Mucosa of descending colon (tissue), 3 donors: ENCODE measurements around the gene TTLL8. TPM values are rescaled to one million over a fixed set of nuclear protein-coding genes. Genes with fewer than 3 reads are reported as not detected.

ENCODE experiments used
- ATAC-seq: fragments of 200-7000 bp; cut with Tn5 transposase; one replicate; pipeline ENCODE4 v1.9.1; 2020; ENCODE audit warnings: mild to moderate bottlenecking, moderate library complexity
- DNase-seq, 3 donors: peaks; one replicate each; pipeline ENCODE4 v3.0.0-alpha.2; 2020
- H3K36me3 ChIP-seq: fragments of 200-600 bp; one replicate; pipeline ENCODE4 v1.8.0; 2021; ENCODE audit warnings: low read depth, mild to moderate bottlenecking
- H3K4me1 ChIP-seq: fragments of 200-600 bp; one replicate; pipeline ENCODE4 v1.8.0; 2021; ENCODE audit warnings: low read depth, mild to moderate bottlenecking
- H3K4me3 ChIP-seq: fragments of 200-600 bp; one replicate; pipeline ENCODE4 v1.8.0; 2021; ENCODE audit warnings: mild to moderate bottlenecking
- H3K9me3 ChIP-seq: fragments of 200-600 bp; one replicate; pipeline ENCODE4 v1.8.0; 2021; ENCODE audit warnings: mild to moderate bottlenecking
- CTCF ChIP-seq: fragments of 200-600 bp; IDR thresholded peaks from one replicate; pipeline ENCODE4 v1.8.0; 2022; ENCODE audit warnings: antibody characterized with exemption, mild to moderate bottlenecking
- intact Hi-C, 2 donors: fragments of 100-400 bp; cut with DNase I in 1 of 2; cut with micrococcal nuclease in 1 of 2; formaldehyde crosslinking; loops; one replicate each; pipeline versions ENCODE4 v1.11.0 to v1.11.1; 2022; cut with DNase I, micrococcal nuclease
- total RNA-seq, 3 donors: library from RNA; stranded (reverse); fragmentation: NEBNext Ultra II Directional in 2 of 3; extraction: Animal tissue kit (Norgen Biotek cat#: 25700) in 2 of 3; gene quantifications; one replicate each; pipeline versions ENCODE4 v1.2.1 to v1.2.4, GENCODE V29; 2021 to 2023
- donor health status: DM: no; HTN: no; CAD: no; lungs with moderate emphysema.
- donor health status: DM: no; HTN: no; CAD: no.
- donor health status: DM: no; HTN: yes; CAD: no.

Gene TTLL8
- total RNA-seq, 3 donors from 2014 or later, result not detected

GRCh38 chr22:49975543-49976389, 82.3 kb downstream of the TTLL8 start:
- peak; percentile 13 for ATAC-seq
- H3K4me3 ChIP-seq, result no peak overlapping the region

DNA sequence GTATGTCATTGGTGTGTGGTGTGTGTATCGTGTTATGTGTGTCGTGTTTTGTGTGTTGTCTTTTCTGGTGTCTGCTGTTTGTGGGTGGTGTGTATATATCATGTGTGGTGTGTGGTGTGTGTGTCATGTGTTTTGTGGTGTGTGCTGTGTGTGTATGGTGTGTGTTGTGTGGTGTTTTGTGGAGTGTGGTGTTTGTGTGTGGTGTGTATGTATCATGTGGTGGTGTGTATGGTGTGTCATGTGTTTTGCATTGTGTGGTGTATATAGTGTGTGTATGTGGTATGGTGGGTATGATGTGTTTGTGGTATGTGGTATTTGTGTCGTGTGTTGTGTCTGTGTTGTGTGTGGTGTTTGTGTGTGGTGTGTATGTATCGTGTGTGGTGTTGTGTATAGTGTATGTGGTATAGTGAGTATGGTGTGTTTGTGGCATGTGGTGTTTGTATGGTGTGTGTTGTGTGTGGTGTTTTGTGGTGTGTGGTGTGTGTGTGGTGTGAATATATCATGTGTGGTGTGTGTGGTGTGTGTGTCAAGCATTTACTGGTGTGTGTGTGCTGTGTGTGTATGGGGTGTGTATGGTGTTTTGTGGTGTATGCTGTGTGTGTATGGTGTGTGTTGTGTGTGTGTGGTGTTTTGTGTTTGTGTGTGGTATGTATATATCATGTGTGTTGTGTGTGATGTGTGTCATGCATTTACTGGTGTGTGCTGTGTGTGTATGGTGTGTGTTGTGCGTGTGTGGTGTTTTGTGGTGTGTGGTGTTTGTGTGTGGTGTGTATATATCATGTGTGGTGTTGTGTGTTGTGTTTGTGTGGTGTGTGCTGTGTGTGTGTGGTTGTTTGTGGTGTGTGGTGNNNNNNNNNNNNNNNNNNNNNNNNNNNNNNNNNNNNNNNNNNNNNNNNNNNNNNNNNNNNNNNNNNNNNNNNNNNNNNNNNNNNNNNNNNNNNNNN, 84.8 kb downstream of the TTLL8 start:
- Histone ChIP-seq H3K9me3 (no peaks in the 10 kb centered on the region), H3K4me3 (no peak overlapping the region), H3K4me1 (peaks cover 28% of the 10 kb centered on the region), H3K36me3 (no peaks in the 10 kb centered on the region)
- DNase-seq, result no peak
- no peak for TF ChIP-seq CTCF
- intact Hi-C loops, result no loop called here
- no peak for ATAC-seq

More at GRCh38 chr22:49975543-49976389, 82.3 kb downstream of the TTLL8 start:
- peak; percentile 17 to 63 (median 52) for DNase-seq
- Histone ChIP-seq H3K36me3 (no peaks in the 10 kb centered on the region), H3K4me1 (peaks cover 17% of the 10 kb centered on the region), H3K9me3 (peaks cover 2% of the 10 kb centered on the region)
- no peak for TF ChIP-seq CTCF
- intact Hi-C loops, result no loop called here

- TF ChIP-seq CTCF, result no peak
- intact Hi-C loops, result no loop called here
- H3K4me3 ChIP-seq, result no peak overlapping the region
These were observed 85.7 kb downstream of the TTLL8 start for GRCh38 chr22:49972163-49973017.

GRCh38 chr22:49971232-49972162, 86.6 kb downstream of the TTLL8 start:
- no peak for TF ChIP-seq CTCF
- Histone ChIP-seq H3K9me3 (no peaks in the 10 kb centered on the region), H3K36me3 (no peaks in the 10 kb centered on the region), H3K4me1 (peaks cover 32% of the 10 kb centered on the region), H3K4me3 (peak overlapping the region; percentile 3)
- intact Hi-C loops, result no loop called here
- DNase-seq, result peak; percentile 82 to 92 (median 90)
- peak; percentile 75 for ATAC-seq

More at GRCh38 chr22:49972163-49973017, 85.7 kb downstream of the TTLL8 start:
- ATAC-seq (no peak), DNase-seq (peak; percentile 35 to 75 (median 53))
- peaks cover 28% of the 10 kb centered on the region for H3K4me1 ChIP-seq
- H3K9me3 ChIP-seq, result no peaks in the 10 kb centered on the region
- no peaks in the 10 kb centered on the region for H3K36me3 ChIP-seq
